GM19240 (cell line): ENCODE measurements around the gene FAM163B.

Source experiments
- DNase-seq: peaks from one replicate; pipeline ENCODE4 v3.0.0; 2011; ENCODE audit warnings: low spot score; ENCODE audit not compliant: insufficient read length

FAM163B gene

DNA sequence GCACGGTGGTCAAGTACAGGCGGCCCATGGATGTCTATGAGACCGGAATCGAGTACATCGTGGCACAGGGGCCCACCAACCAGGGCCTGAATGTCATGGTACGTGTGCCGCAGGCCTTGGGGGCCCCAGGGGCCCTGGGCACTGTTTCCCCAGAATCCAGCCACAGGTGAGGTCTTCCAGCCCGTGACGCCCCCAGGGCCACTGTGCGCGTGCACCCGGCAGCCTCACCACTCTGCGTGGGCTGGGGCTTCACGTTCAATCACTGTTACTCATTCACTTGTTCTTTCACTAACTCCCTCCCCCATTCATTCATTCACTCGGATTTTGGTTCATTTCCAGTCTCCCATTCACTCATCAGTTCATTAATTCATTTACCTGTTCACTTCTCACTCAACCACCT is 62.1 kb downstream of the FAM163B start:
- DNase-seq = no peak

DNA sequence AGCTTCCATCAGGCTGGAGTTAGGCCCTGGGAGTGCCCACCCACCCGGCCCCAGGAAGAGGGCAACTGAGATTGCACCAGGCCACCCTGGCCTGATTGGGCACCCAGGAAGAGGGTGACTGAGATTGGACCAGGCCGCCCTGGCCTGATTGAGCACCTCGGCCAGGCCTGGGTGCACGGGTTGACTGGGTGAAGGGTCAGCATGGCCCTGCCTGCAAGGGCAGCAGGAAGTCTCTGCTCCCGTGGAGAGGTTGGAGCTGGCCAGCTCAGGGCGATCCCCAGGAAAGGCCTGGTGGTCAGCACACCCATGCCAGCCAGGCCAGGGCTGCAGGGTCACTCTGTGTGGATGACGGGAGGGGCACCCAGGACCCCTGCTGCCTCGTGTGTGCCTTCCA is 62.9 kb downstream of the FAM163B start:
- DNase-seq = no peak

- no peak for DNase-seq
Observed at GRCh38 chr9:133545494-133546286, 63.5 kb downstream of the FAM163B start.

- DNase-seq = no peak
Observed at GRCh38 chr9:133543772-133544467, 65.3 kb downstream of the FAM163B start.

DNA sequence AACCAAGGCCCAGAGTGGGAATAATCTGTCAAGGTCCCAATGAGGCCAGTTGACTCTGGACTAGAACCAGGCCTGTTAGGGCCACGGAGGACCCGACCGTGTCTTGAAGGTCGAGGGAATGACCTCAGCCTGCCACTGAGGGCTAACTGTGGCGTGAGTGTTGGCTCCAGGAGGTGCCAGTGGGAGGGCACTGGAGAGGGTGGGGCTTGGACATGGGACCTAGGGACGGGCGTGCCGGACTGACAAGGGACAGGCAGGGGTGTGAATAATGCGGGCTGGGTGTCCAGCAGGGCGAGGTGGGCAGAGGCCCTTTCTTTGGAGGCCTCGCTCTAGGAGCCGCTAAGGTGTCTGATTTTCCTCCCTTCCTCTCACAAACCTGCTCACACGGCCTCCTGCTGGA is 67.2 kb downstream of the FAM163B start:
- DNase-seq = no peak

- no peak for DNase-seq
Observed at GRCh38 chr9:133540698-133541025, 68.5 kb downstream of the FAM163B start.

GRCh38 chr9:133539991-133540697 is 69.0 kb downstream of the FAM163B start:
- no peak for DNase-seq

GRCh38 chr9:133538851-133539833 is 70.0 kb downstream of the FAM163B start:
- DNase-seq = no peak

DNA sequence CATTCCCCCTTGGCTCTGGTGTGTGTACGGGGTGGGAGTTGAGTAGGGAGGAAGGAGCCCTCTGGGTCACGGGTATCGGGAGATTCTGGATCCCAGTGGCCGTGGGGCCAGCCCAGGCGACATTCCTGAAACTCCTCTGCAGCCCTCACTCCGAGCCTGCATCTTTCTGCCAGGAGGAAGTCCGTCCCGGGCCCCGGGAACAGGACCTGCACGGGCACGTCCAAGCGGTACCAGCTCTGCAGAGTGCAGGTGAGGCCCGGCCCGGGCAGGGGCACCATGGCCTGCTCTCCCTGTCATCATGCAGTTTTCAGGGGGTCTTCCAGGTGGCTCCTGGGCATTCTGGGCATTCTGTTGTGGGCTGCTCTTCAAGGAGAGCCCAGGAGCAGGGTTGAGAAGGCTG is 71.0 kb downstream of the FAM163B start:
- DNase-seq = no peak

DNA sequence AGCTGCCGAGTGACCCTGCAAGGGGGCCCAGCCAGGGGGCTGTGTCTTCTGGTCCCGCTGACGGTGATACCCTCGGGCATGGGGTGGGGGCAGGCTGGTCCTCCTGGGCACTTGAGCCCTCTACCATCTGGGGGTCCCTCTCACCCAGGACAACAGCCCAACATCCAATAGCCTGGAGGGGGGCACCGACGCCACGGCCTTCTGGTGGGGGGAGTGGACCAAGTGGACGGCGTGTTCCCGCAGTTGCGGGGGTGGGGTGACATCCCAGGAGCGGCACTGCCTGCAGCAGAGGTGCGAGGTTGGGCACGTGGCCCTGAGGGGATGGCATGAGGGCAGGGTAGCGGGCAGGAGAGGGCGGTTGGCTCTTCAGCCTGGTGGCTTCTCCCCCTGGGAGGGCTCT is 71.9 kb downstream of the FAM163B start:
- DNase-seq = no peak

DNA sequence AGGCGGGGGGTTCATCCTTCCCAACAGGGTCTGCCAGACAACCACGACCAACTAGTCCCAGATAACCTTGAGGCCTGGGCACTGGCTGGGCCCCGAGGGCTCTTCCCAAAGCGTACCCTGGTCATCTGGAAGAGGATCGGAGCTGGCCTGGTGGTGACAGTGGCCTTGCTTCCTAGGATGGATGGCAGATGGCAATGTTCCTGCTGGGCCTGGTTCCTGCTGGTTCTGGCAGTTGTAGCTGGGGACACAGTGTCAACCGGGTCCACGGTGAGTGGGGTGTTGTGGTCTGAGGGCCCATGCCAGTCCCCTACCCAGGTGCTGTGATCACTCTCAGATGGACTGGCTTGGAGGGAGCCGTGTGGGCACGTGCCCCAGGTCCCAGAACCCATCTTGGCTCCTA is 72.7 kb downstream of the FAM163B start:
- no peak for DNase-seq

DNA sequence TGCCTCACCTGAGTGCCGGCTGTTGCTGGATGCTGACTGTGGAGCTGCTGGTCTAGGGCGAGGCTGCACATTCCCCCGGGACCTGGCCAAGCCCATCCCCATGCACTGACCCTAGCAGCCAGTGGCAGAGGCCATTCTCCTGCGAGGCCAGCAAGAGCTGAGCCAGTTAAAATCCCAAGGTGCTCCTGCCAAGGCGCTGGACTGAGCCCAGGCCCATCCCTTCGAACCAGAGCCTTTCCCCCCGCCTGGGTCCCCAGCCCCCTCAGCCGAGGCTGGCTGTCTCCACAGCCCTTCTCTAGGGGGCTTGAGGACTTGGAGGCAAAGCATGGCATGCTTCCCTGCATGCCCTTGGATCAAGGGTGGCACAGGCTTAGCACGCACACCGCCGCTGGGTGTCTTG is 73.1 kb downstream of the FAM163B start:
- no peak for DNase-seq

DNA sequence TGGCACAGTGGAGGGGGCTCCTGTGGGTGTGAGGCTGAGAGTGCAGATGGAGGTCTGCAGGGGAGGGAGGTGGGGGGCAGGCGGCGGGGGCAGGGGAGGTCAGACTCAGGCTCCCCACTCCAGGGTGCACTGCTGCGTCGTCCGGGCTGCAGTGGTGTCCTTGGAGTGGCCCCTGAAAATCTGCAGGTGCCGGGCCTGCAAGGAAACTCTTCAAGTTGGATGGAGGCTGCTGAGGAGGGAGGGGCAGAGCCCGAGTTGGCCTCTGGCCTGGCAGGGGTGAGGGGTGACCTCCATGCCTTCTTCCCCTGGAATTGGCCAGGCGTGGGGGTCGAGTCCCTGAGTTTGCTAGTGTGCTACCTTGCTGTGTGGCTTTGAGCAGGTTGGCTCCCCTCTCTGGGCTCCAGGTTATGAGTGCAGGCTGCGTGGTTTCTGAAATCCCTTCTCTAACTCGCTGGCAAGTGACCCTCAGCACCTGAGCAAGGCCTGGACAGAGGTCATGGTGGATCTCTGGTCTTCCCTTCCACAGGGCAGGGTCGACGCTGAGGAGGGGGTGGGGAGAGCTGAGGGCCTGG is 73.8 kb downstream of the FAM163B start:
- DNase-seq = no peak

DNA sequence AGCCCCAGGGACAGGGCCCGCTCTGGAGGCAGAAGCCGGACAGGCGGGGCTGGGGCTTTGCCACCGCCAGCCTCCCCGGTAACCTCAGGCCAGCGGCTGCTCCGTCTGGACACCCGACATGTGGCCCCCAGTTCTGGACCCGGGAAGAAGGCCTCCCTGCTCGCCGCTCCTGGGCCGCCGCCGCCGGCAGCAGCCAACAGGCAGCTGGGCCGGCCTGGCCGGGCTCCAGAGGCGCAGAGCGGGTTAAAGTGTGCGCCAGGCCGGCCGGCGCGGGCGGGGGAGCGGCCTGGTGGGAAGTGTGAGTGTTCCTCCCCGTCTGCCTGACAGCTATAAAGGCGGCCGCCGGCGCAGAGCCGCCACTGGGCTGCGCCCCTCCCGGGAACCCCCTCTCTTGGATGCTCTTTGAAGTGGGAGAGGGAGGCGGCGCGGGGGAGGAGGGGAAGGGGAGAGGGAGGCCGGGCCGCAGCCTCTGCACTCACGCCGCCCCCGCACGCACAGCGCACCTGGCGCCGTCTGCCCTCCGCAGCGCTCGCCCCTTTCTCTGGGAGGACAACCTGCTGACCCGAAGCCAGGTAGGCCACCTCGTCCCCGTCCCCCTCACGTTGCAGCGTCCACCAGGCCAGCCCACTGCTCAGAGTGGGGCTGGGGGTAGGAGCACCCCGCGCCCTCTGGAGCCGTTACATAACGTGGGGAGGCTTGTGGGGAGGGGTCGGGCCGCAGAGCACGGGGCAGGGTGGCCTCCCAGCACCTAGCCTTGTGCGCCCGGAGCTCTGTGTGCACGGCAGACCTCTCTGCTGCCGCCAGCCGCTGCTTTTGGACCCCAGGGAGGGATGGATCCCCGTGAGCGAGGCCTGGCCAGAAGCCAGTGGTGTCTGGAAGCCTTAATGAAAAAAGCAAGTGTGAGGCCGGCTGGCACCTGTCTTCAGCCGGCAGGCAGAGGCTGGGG is 74.6 kb downstream of the FAM163B start, which contains the start of gene ADAMTSL2:
TSS of gene ADAMTSL2 (plus strand) at position 359 of the 946 bp plus-strand sequence. CDS start 2,009 bp downstream, outside the sequence.
- DNase-seq = no peak

GRCh38 chr9:133533857-133534256 is 75.3 kb downstream of the FAM163B start:
- DNase-seq = no peak

- no peak for DNase-seq
Observed at GRCh38 chr9:133532937-133533668, 76.1 kb downstream of the FAM163B start.

GRCh38 chr9:133531293-133531692 is 77.9 kb downstream of the FAM163B start:
- DNase-seq = no peak

DNA sequence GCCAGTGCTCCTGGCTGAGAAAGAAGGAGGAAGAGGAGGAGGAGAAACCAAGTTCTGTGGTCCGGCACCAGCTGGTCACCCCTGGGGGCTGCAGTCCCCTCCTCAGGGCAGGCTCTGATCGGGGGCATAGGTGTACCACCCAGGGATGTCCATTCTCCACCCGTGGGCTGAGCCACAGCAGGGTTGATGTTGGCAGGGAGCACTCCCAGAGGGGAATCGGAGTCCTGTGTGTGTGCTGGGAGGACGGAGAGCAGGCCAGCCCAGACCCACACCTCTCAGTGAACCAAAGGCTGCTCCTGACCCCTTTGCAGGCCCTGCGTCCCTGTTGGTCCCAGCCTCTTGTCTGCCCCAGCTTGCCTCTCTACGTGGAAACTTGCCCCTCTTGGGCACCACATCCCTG is 79.3 kb downstream of the FAM163B start:
- no peak for DNase-seq

GRCh38 chr9:133529457-133529856 is 79.7 kb downstream of the FAM163B start:
- DNase-seq = no peak
